GM13977 (cell line): ENCODE results near the gene SPC25.
"Not testable (repeated sequence)": the region's sequence is repeated elsewhere in the genome, so short reads cannot be mapped to it uniquely, and the experiment has no call there.

Source experiments
- DNase-seq: peaks from one replicate; pipeline ENCODE4 v3.0.0; 2012; ENCODE audit warnings: low spot score
- in situ Hi-C: fragments of 300-500 bp; cut with MboI; formaldehyde crosslinking; loops from one replicate; pipeline ENCODE4 v1.12.0; 2022; ENCODE audit warnings: low sequenced_read_pairs, low pct_unique_long_range_greater_than_20kb, mixed read lengths, inconsistent platforms; ENCODE audit not compliant: unreplicated experiment
- TF ChIP-seq, protein P1 (sequence below): IDR thresholded peaks from 2 replicates; pipeline ENCODE4 v1.5.1; 2012; ENCODE audit warnings: mild to moderate bottlenecking, control low read depth; ENCODE audit not compliant: insufficient read depth; ENCODE audit errors: extremely low read depth, missing control alignments

The SPC25 gene, protein sequence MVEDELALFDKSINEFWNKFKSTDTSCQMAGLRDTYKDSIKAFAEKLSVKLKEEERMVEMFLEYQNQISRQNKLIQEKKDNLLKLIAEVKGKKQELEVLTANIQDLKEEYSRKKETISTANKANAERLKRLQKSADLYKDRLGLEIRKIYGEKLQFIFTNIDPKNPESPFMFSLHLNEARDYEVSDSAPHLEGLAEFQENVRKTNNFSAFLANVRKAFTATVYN

DNA sequence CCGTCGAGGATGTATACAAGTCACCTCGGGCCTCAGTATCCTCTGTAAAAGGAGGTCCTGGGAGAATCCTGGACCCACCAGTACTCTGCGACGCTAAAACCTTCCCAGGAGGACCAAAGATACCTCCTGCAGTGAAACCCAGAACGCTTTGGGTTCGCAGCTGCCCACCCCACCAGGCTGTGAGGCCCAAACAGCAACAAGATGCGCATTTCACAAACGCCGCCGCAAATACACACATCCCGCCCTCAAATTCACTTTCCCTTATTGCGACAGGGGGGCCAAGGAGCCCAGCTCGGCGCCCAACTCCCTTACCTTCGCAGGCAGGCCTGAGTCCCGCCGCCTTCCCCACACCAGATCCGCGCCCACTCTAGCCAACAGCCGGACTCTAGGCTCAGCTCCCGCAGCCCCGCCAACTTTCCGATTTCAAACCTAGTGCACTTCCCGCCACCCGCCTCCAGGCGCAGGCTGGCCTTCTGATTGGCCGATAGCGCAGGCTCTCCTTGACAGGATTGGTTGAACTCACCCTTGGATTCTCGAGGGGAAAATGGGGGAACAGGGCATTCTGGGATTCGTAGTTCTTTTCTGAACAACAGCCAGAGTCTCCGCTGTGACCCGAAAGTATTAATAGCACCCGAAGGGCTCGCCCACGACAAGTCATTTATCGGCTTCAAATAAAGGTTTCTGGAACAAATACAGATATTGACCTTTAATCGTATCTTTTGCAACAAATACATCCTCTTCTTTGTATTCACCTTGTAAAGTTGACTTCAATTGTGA is at the start of gene SPC25:
SPC25 (minus strand) TSS at position 425 of the 777 bp plus-strand sequence. CDS start 911 bp downstream, outside the sequence.
- in situ Hi-C loops = no loop called here
- peak; percentile 92 for DNase-seq
- TF ChIP-seq, protein P1, sequence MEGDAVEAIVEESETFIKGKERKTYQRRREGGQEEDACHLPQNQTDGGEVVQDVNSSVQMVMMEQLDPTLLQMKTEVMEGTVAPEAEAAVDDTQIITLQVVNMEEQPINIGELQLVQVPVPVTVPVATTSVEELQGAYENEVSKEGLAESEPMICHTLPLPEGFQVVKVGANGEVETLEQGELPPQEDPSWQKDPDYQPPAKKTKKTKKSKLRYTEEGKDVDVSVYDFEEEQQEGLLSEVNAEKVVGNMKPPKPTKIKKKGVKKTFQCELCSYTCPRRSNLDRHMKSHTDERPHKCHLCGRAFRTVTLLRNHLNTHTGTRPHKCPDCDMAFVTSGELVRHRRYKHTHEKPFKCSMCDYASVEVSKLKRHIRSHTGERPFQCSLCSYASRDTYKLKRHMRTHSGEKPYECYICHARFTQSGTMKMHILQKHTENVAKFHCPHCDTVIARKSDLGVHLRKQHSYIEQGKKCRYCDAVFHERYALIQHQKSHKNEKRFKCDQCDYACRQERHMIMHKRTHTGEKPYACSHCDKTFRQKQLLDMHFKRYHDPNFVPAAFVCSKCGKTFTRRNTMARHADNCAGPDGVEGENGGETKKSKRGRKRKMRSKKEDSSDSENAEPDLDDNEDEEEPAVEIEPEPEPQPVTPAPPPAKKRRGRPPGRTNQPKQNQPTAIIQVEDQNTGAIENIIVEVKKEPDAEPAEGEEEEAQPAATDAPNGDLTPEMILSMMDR = no peak

DNA sequence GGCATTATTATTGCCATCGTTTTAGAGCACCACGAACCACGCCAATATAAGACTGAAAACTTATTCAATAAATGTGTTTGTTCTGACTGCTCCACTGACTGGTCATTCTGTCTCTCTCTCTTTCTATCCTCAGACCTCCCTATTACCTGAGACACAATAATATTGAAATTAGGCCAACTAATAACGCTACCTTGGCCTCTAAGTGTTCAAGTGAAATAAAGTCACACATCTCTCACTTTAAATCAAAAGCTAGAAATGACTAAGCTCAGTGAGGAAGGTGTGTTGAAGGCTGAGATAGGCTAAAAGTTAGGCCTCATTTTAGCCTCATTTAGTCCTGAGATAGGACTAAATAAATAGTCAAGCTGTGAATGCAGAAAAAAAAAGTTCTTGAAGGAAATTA is 49.7 kb upstream of the SPC25 start:
- in situ Hi-C loops = no loop called here
- no peak for DNase-seq
- TF ChIP-seq, protein P1 = no peak

DNA sequence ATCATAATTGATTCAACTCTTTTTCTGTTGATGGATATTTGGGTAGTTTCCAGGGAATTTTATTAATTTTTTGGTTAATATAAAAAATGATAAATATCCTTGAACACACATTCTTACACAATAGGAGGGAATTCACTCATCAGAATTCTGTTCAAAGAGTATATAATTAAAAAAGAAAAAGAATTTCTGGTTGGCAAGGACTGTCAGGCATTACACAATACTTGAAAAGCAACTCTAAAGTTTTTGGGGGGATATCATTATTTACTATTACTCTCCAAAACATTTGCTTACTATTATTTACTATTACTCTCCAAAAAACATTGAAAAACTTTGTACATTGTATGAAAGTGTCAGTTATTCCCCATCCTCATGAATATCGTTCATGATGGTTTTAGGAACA is 48.8 kb upstream of the SPC25 start:
- in situ Hi-C loops = no loop called here
- DNase-seq = no peak
- TF ChIP-seq, protein P1 = no peak

DNA sequence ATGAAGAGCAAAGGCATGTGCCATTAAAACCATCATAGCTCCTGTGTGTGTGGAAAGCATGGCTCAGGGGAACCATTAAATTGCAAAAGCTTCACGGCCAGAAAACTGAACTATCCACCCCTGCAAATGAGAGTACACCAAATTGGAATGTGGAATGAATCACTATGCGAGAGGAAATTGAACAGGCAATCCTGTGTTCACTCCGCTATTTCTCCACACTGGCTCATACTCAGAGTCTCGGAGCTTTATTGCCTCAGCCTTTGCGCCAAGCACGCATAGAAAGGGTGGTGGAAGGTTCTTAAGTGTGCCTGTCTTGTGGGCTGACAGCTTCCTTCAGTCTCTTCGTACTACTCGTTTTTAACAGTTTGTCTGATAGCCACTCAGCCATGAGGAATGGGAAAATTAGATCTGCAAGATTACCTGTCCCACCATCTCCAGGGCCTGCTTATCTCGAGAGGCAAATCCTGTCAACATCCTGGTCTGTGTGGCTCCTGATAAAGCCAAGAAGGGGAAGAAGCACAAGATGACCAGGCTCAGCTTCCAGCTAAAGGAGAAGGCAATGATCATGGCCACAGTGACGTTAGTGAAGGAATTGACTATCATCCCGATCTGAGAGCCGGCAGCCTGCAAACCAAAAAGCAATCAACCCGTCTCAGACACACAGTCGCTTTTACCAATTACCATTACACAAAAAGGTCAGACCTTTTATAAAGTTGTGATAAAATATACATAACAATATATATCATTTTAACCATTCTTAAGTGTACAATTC is 45.8 kb upstream of the SPC25 start:
- TF ChIP-seq, protein P1 = no peak
- DNase-seq = no peak
- in situ Hi-C loops = no loop called here

DNA sequence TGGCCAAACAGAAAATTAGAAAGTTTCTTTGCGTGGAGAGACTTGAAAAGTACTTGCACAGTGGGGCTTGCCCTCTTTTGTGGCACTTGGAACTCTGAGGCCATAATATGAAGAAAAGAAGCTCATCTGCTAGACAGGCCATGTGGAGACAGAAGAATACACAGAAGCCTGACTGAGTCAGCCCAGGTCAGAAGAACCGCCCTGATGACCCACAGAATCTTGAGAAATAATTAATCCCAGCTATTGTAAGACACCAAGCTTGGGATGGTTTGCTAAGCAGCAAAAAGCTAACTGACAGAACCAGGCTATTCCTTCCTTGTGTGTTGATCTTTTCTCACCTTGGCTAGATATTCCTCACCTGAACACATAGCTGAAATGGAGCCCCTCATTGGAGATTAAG is 44.6 kb upstream of the SPC25 start:
- in situ Hi-C loops = no loop called here
- TF ChIP-seq, protein P1 = no peak
- no peak for DNase-seq

DNA sequence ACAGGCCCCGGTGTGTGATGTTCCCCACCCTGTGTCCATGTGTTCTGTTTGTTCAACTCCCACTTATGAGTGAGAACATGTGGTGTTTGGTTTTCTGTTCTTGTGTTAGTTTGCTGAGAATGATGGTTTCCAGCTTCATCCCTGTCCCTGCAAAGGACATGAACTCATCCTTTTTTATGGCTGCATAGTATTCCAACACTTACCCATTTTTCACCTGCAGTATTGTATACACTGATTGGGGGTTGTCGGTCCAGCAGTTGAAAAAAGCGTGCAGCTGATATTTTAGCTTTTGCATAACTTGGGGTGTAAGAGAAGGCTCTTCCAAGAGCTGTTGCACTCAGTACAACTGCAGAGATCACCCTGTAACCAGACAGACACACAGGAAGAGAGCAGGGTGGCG is 41.9 kb upstream of the SPC25 start:
- DNase-seq, in situ Hi-C loops: not testable (repeated sequence)

DNA sequence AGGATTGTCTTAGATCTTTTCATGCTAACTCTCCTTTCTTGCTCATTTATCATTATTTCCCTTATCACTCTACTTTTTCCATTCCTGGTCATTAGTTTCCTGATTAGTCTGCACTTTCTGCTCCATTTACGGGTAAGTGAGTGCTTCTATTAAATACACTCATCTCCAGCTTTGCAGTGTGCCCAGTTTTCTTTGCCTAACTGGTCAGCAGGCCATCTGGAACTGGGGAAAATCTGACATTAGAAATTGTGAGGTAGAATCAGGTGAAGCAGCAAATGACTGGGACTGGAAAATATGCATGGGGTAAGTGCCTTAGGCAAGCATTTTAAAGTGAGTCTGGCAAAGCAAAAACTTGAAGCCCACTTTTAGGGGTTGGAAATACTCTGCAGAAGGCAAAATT is 40.0 kb upstream of the SPC25 start:
- in situ Hi-C loops = no loop called here
- DNase-seq = no peak
- TF ChIP-seq, protein P1 = no peak
